ENCODE results near the gene PARP4.

DNA sequence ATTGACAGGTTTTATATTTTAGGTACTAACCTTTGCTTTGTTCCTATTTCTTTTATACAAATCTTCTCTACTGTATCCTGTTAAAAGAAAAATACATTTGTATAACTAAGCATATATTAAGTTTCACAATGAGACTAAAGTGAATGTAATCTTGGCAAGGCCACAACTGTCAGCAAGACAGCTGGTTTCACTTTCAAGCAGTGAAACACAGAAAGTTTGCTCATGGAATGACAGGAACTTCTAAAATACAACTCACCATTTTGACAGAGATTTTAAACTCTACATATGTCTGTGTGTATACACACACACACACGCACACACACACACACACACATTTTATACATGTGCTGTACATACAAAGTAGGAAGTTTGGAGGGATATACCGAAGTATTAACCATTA is 53.3 kb downstream of the PARP4 start:
- TF ChIP-seq, protein P1, sequence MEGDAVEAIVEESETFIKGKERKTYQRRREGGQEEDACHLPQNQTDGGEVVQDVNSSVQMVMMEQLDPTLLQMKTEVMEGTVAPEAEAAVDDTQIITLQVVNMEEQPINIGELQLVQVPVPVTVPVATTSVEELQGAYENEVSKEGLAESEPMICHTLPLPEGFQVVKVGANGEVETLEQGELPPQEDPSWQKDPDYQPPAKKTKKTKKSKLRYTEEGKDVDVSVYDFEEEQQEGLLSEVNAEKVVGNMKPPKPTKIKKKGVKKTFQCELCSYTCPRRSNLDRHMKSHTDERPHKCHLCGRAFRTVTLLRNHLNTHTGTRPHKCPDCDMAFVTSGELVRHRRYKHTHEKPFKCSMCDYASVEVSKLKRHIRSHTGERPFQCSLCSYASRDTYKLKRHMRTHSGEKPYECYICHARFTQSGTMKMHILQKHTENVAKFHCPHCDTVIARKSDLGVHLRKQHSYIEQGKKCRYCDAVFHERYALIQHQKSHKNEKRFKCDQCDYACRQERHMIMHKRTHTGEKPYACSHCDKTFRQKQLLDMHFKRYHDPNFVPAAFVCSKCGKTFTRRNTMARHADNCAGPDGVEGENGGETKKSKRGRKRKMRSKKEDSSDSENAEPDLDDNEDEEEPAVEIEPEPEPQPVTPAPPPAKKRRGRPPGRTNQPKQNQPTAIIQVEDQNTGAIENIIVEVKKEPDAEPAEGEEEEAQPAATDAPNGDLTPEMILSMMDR (conservative IDR thresholded peaks at IDR 0.05 in 1 of 2, IDR thresholded peaks at IDR 0.05 in 1 of 2; ENCODE audit: extremely low read depth in 1 of 2, insufficient read depth in 1 of 2, low read depth in 1 of 2, low read length in 2 of 2): no peak
- no peak for TF ChIP-seq EZH2 (IDR thresholded peaks at IDR 0.05; ENCODE audit: borderline replicate concordance, low read length)

Data from mammary epithelial cell (primary cell).